Epithelial cell of prostate (primary cell): Measurements from ENCODE around the gene DHX35.
"Not testable (repeated sequence)": the region's sequence is repeated elsewhere in the genome, so short reads cannot be mapped to it uniquely, and the experiment has no call there.

Experiments used
- DNase-seq: peaks from one replicate; pipeline ENCODE4 v3.0.0-alpha.2; 2011; ENCODE audit warnings: low read depth, low spot score
- H3K27ac ChIP-seq: fragments of 450-650 bp; 2 replicates; pipeline ENCODE4 v1.5.1; 2017; ENCODE audit warnings: mild to moderate bottlenecking

The DHX35 gene

GRCh38 chr20:38973645-38974044, 11.5 kb downstream of the DHX35 start:
- peak overlapping the region; percentile 82 for H3K27ac ChIP-seq
- DNase-seq: no peak

GRCh38 chr20:38975539-38976120, 13.5 kb downstream of the DHX35 start:
- DNase-seq: no peak
- no peak overlapping the region for H3K27ac ChIP-seq

GRCh38 chr20:38979434-38979833, 17.3 kb downstream of the DHX35 start:
- H3K27ac ChIP-seq: no peak overlapping the region
- no peak for DNase-seq

DNA sequence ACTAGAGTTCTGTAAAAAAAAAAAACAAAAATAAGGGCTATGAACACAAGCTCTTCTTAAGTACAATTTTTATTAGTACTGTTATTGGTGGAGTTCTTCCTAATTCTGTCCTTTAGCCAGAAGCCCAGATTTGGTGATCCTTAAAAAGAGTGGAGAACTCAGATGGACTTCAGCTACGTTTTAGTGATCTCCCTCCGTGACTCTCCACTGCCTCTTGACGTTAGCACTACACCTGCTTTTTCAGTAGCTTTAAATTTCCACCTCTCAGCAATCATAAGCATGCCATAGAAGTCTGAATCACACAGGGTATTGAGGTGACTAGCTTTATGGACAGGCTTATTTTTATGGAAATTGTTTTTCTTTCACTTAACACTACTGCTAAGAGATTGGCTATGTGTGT, 17.7 kb downstream of the DHX35 start:
- H3K27ac ChIP-seq: no peak overlapping the region
- no peak for DNase-seq

GRCh38 chr20:38982291-38982690, 20.1 kb downstream of the DHX35 start:
- peak overlapping the region; percentile 18 for H3K27ac ChIP-seq
- DNase-seq: no peak

GRCh38 chr20:38985060-38985459, 22.9 kb downstream of the DHX35 start:
- peak overlapping the region; percentile 27 for H3K27ac ChIP-seq
- no peak for DNase-seq

- DNase-seq: no peak
- peak overlapping the region; percentile 27 for H3K27ac ChIP-seq
Observed at GRCh38 chr20:38985603-38986170, 23.5 kb downstream of the DHX35 start.

DNA sequence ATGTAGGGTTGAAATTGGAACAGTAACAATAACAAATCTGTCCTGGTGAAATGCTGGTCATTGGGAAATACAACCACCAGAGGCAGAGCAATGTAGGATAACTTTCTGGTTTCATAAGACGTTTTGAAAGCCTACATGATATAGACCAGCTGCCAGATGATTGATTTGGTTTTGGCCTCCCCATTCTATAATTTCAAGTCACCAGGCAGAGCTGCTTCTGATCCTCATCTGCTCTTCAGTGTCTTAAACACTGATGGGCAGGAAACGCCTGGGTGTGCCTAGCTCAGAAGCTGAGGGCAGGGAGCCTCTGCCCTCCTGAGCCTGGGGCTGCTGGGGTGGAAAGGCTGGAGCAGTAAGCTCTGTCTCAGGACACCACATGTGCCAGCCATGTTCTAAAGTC, 24.5 kb downstream of the DHX35 start:
- no peak overlapping the region for H3K27ac ChIP-seq
- DNase-seq: no peak

GRCh38 chr20:38987777-38988176, 25.6 kb downstream of the DHX35 start:
- no peak for DNase-seq
- H3K27ac ChIP-seq: no peak overlapping the region

DNA sequence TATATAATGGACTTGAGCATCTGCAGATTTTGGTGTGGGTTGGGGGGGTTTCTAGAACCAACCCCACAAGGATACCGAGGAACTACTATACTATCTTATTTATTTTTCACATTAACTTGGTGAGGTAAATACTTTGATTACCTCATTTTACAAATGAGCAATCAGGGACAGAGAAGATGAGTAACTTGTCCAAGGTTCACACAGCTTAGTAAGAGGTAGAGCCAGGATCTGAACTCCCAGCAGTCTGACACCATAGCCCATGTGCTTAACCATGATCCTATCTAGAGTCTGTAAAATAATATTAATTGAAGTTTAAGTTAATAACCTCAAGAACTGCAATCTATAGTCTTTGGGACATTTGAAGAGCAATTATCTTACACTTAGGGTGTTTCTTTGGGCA, 28.6 kb downstream of the DHX35 start:
- no peak for DNase-seq
- no peak overlapping the region for H3K27ac ChIP-seq

DNA sequence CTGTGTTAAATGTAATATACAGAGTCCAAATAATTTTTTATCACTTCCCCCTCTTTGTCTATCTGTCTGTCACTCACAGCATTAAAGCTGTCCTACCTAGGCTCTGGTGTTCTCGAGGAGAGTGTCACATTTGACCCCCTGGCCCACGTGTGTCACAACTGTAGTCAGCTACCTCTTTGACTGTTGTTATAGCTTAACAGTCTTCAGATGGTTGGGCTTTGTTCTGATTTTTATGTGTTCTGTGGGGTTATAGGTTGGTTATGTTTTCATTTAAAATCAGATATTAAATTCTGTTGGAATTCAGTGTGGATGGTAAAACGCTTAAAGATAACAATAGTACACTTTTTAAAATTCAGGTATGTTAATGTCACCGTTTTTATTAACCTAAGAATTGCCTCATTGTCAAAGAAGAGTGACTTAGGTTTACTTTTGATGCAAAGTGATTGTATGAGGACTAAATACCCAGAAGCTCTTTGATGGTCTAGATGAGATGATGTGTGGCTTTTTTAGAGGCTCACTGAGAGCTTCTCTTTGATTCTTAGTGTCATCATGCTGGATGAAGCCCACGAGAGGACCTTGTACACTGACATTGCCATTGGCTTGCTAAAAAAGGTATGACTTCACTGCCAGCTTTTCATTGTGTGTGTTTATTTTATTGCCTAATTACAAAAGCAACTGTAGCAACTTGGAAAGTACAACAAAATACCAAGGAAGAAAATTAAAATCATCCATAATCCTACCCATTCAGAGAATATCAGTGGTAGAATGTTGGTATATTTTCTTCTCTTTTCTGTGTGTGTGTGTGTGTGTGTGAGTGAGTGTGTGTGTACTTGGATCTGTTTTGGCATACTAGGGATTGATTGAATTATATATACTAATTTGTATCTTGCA, 29.9 kb downstream of the DHX35 start:
- H3K27ac ChIP-seq: no peak overlapping the region
- no peak for DNase-seq

GRCh38 chr20:38995536-38996044, 33.4 kb downstream of the DHX35 start:
- H3K27ac ChIP-seq: no peak overlapping the region
- no peak for DNase-seq

GRCh38 chr20:38996866-38997265, 34.7 kb downstream of the DHX35 start:
- not testable (repeated sequence) for H3K27ac ChIP-seq, DNase-seq

- no peak for DNase-seq
- H3K27ac ChIP-seq: no peak overlapping the region
Observed at GRCh38 chr20:38997622-38998021, 35.5 kb downstream of the DHX35 start.

GRCh38 chr20:38999217-38999616, 37.1 kb downstream of the DHX35 start:
- no peak for DNase-seq
- no peak overlapping the region for H3K27ac ChIP-seq

DNA sequence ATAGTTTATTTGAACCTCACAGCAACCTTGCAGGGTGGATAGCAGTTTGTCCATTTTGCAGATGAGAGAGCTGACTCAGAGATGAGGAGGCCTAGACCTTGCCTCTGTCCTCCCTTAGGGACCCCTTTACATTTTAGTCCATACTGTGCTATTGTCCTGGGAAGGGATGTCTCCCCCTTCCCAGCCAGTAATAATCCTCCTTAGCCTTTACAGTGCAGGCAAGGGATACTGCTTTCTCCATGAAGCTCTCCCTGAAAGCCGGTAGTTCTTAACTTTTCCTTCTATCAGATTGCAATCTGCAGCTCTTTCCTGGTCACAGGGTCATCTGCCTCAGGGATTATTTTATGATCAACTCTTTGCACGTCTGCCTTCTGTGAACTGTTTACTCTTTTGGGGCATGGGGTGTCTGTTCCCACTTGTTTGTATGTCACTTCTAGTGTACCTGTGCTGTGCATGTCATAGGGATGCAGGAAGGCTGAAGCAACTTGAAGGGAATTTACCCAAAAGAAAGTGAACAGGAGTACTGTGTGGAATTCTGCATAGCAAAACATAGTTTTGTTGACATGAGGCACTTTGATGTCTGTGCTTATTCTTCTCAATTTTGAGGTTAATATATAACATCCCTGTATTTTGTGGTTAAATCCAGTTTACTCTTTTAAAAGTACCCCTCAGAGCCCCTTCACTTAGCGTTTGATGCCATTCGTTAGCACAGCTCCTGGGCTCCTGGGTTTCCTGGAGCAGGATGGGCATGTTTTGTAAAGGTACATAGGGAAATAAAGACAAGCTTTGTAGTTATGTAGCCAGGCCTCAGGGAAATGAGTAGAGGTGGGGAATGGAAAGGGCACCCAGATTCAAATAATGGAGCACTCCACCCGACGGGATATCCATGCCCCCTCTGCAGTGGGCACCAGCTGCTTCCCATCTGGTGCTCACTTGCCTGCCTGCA, 38.1 kb downstream of the DHX35 start:
- no peak for DNase-seq
- H3K27ac ChIP-seq: no peak overlapping the region

- no peak for DNase-seq
- no peak overlapping the region for H3K27ac ChIP-seq
Observed at GRCh38 chr20:39004508-39004907, 42.4 kb downstream of the DHX35 start.

DNA sequence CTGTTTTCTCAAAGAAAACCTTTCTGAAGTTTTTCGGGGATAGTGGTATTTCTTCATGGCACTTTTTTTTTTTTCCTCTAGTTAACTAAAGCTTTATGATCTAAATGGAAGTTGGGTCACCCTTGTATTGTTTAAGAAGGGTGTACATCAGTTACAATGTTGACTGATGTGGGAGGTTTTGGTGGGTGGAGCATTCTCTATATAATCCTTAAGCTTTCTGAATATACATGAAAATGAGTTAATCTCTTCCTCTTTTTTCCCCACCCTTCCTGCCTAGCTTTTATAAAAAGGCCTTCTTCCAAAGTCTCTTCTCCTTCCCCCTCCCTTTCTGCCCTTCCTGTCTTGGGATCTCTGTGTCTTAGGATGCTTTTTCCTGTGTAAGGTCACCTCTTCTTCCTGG, 47.2 kb downstream of the DHX35 start:
- DNase-seq: no peak
- H3K27ac ChIP-seq: no peak overlapping the region

DNA sequence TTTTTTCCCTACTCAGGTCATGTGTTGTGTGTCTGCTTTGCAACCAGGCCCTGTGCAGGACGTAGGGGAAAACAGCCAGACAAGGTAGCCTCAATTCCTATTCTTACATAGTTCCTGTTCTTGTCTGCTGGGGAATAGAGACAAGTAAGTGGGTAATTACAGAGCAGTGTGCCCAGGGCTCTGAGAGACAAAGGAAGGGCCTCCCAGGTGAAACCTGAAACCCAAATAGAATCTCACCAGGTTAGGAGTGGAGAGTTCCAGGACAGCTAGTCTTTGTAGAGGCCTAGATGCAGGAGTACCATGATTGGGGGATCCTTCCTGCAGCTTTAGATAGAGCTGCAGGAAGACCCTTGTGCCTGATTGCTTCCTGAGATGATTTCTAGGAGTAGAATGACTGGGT, 48.4 kb downstream of the DHX35 start:
- DNase-seq: no peak
- no peak overlapping the region for H3K27ac ChIP-seq

DNA sequence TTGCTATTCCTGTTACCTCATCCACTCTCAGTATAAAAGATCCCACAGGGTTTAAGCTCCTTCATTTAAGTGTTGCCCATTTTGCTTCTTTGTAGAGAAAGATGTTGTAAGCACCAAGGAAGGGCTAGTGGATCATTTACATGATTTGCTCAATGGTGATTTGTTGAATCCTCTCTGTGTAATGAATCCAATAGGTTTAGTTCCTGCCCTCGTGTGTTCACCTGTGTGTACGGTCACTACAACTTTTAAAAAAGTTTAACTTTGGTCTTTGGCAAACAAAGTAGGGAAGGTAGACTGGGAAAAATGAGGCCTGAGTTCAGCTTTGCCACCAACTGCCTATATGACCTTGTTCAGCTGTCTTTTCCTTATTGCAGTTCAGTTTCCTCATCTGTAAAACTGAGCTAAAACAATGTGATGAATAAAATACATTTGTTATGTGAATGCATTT, 51.5 kb downstream of the DHX35 start:
- DNase-seq: no peak
- no peak overlapping the region for H3K27ac ChIP-seq
